Effector memory CD8-positive, alpha-beta T cell (primary cell): ENCODE measurements around the gene FBN3.

Experiments
- ATAC-seq: fragments of 150-1000 bp; cut with Tn5 transposase; replicated peaks from 2 replicates; pipeline ENCODE4 v1.10.0; 2021; ENCODE audit warnings: mild to moderate bottlenecking, moderate library complexity
- DNase-seq, 3 experiments: peaks; one replicate each; pipeline ENCODE4 v3.0.0; 2021
- H3K27ac Mint-ChIP-seq, 2 donors: one replicate each; pipeline ENCODE4 v1.8.0; 2022; ENCODE audit warnings: mild to moderate bottlenecking in 2 of 2, mixed read lengths in 2 of 2, moderate library complexity in 2 of 2
- H3K27me3 Mint-ChIP-seq, 2 donors: one replicate each; pipeline ENCODE4 v1.8.0; 2022; ENCODE audit warnings: mixed read lengths in 2 of 2
- H3K36me3 Mint-ChIP-seq: one replicate; pipeline ENCODE4 v1.8.0; 2022; ENCODE audit warnings: mild to moderate bottlenecking, moderate library complexity, mixed read lengths; ENCODE audit not compliant: insufficient read depth
- H3K4me1 Mint-ChIP-seq, 2 donors: one replicate each; pipeline ENCODE4 v1.8.0; 2022; ENCODE audit warnings: low read depth in 2 of 2, mixed read lengths in 2 of 2
- H3K4me3 Mint-ChIP-seq, 2 donors: one replicate each; pipeline ENCODE4 v1.8.0; 2022; ENCODE audit warnings: mild to moderate bottlenecking in 2 of 2, mixed read lengths in 2 of 2, moderate library complexity in 2 of 2
- H3K9me3 Mint-ChIP-seq, 2 donors: one replicate each; pipeline ENCODE4 v1.8.0; 2022; ENCODE audit warnings: mixed read lengths in 2 of 2

Gene FBN3

GRCh38 chr19:8087876-8088275 lies 61.5 kb downstream of the FBN3 start:
- Mint-ChIP-seq H3K9me3 (peaks cover 0 to 2% of the 10 kb centered on the region in 2 donors), H3K4me1 (no peaks in the 10 kb centered on the region), H3K27ac (no peak overlapping the region), H3K36me3 (no peaks in the 10 kb centered on the region), H3K27me3 (peaks cover 12 to 25% of the 10 kb centered on the region in 2 donors), H3K4me3 (no peak overlapping the region)
- no peak for ATAC-seq
- no peak for DNase-seq

GRCh38 chr19:8086849-8087248 lies 62.5 kb downstream of the FBN3 start:
- peaks cover 0 to 2% of the 10 kb centered on the region in 2 donors for H3K9me3 Mint-ChIP-seq
- H3K27me3 Mint-ChIP-seq: peaks cover 20 to 25% of the 10 kb centered on the region in 2 donors
- no peak overlapping the region for H3K27ac Mint-ChIP-seq
- no peak overlapping the region for H3K4me3 Mint-ChIP-seq
- H3K4me1 Mint-ChIP-seq: no peaks in the 10 kb centered on the region
- no peak for ATAC-seq
- no peaks in the 10 kb centered on the region for H3K36me3 Mint-ChIP-seq
- no peak for DNase-seq

- H3K36me3 Mint-ChIP-seq: no peaks in the 10 kb centered on the region
- peaks cover 0 to 2% of the 10 kb centered on the region in 2 donors for H3K9me3 Mint-ChIP-seq
- H3K4me3 Mint-ChIP-seq: no peak overlapping the region
- H3K27ac Mint-ChIP-seq: no peak overlapping the region
- H3K4me1 Mint-ChIP-seq: no peaks in the 10 kb centered on the region
- DNase-seq (no peak), ATAC-seq (no peak)
- peaks cover 20 to 25% of the 10 kb centered on the region in 2 donors for H3K27me3 Mint-ChIP-seq
Measured at GRCh38 chr19:8085598-8086408, 63.6 kb downstream of the FBN3 start.

- H3K27ac Mint-ChIP-seq: no peak overlapping the region
- no peaks in the 10 kb centered on the region for H3K4me1 Mint-ChIP-seq
- DNase-seq (no peak), ATAC-seq (no peak)
- H3K4me3 Mint-ChIP-seq: no peak overlapping the region
- H3K9me3 Mint-ChIP-seq: no peaks in the 10 kb centered on the region
- peaks cover 25 to 30% of the 10 kb centered on the region in 2 donors for H3K27me3 Mint-ChIP-seq
- no peaks in the 10 kb centered on the region for H3K36me3 Mint-ChIP-seq
Measured at GRCh38 chr19:8084152-8084551, 65.2 kb downstream of the FBN3 start.

GRCh38 chr19:8083141-8083540 lies 66.3 kb downstream of the FBN3 start:
- no peak for ATAC-seq
- Mint-ChIP-seq H3K27me3 (peaks cover 25 to 30% of the 10 kb centered on the region in 2 donors), H3K27ac (no peak overlapping the region), H3K36me3 (no peaks in the 10 kb centered on the region), H3K4me1 (no peaks in the 10 kb centered on the region), H3K4me3 (no peak overlapping the region), H3K9me3 (no peaks in the 10 kb centered on the region)
- DNase-seq: no peak

- Mint-ChIP-seq H3K4me1 (no peaks in the 10 kb centered on the region), H3K36me3 (no peaks in the 10 kb centered on the region), H3K4me3 (no peak overlapping the region), H3K27ac (peak overlapping the region in 1 of 2 donors; percentile 55), H3K27me3 (peaks cover 25 to 30% of the 10 kb centered on the region in 2 donors), H3K9me3 (no peaks in the 10 kb centered on the region)
- ATAC-seq: no peak
- DNase-seq: no peak
Measured at GRCh38 chr19:8081569-8082550, 67.5 kb downstream of the FBN3 start.

GRCh38 chr19:8080832-8081231 lies 68.6 kb downstream of the FBN3 start:
- no peak for DNase-seq
- no peak for ATAC-seq
- peaks cover 25 to 30% of the 10 kb centered on the region in 2 donors for H3K27me3 Mint-ChIP-seq
- no peaks in the 10 kb centered on the region for H3K4me1 Mint-ChIP-seq
- H3K9me3 Mint-ChIP-seq: no peaks in the 10 kb centered on the region
- H3K27ac Mint-ChIP-seq: no peak overlapping the region
- H3K4me3 Mint-ChIP-seq: no peak overlapping the region
- no peaks in the 10 kb centered on the region for H3K36me3 Mint-ChIP-seq

- DNase-seq: no peak
- peaks cover 18 to 24% of the 10 kb centered on the region in 2 donors for H3K27me3 Mint-ChIP-seq
- H3K4me1 Mint-ChIP-seq: no peaks in the 10 kb centered on the region
- H3K36me3 Mint-ChIP-seq: no peaks in the 10 kb centered on the region
- no peak overlapping the region for H3K27ac Mint-ChIP-seq
- ATAC-seq: no peak
- H3K4me3 Mint-ChIP-seq: no peak overlapping the region
- no peaks in the 10 kb centered on the region for H3K9me3 Mint-ChIP-seq
Measured at GRCh38 chr19:8079988-8080387, 69.4 kb downstream of the FBN3 start.

- no peak for ATAC-seq
Measured at GRCh38 chr19:8075158-8076074, 74.0 kb downstream of the FBN3 start.

GRCh38 chr19:8074501-8074900 lies 74.9 kb downstream of the FBN3 start:
- H3K4me3 Mint-ChIP-seq: no peak overlapping the region
- peaks cover 2 to 6% of the 10 kb centered on the region in 2 donors for H3K27me3 Mint-ChIP-seq
- H3K36me3 Mint-ChIP-seq: no peaks in the 10 kb centered on the region
- peaks cover 7 to 9% of the 10 kb centered on the region in 2 donors for H3K4me1 Mint-ChIP-seq
- no peak overlapping the region for H3K27ac Mint-ChIP-seq
- ATAC-seq (no peak), DNase-seq (no peak)
- peaks cover 0 to 9% of the 10 kb centered on the region in 2 donors for H3K9me3 Mint-ChIP-seq

More at GRCh38 chr19:8075158-8076074, 74.0 kb downstream of the FBN3 start:
- DNase-seq: no peak
- Mint-ChIP-seq H3K36me3 (no peaks in the 10 kb centered on the region), H3K4me1 (peaks cover 7 to 9% of the 10 kb centered on the region in 2 donors), H3K27me3 (peaks cover 6% of the 10 kb centered on the region in 2 donors), H3K27ac (no peak overlapping the region), H3K4me3 (no peak overlapping the region), H3K9me3 (peaks cover 0 to 6% of the 10 kb centered on the region in 2 donors)

GRCh38 chr19:8071912-8072311 lies 77.5 kb downstream of the FBN3 start:
- H3K27ac Mint-ChIP-seq: no peak overlapping the region
- peaks cover 7 to 9% of the 10 kb centered on the region in 2 donors for H3K4me1 Mint-ChIP-seq
- peaks cover 0 to 6% of the 10 kb centered on the region in 2 donors for H3K27me3 Mint-ChIP-seq
- ATAC-seq: no peak
- DNase-seq: no peak
- H3K36me3 Mint-ChIP-seq: no peaks in the 10 kb centered on the region
- H3K4me3 Mint-ChIP-seq: no peak overlapping the region
- H3K9me3 Mint-ChIP-seq: peaks cover 0 to 9% of the 10 kb centered on the region in 2 donors

GRCh38 chr19:8069096-8069973 lies 80.1 kb downstream of the FBN3 start:
- no peak overlapping the region for H3K4me3 Mint-ChIP-seq
- ATAC-seq (no peak), DNase-seq (no peak)
- H3K36me3 Mint-ChIP-seq: no peaks in the 10 kb centered on the region
- peaks cover 0 to 7% of the 10 kb centered on the region in 2 donors for H3K9me3 Mint-ChIP-seq
- H3K27me3 Mint-ChIP-seq: peaks cover 6% of the 10 kb centered on the region in 2 donors
- H3K27ac Mint-ChIP-seq: no peak overlapping the region
- H3K4me1 Mint-ChIP-seq: peaks cover 7 to 9% of the 10 kb centered on the region in 2 donors
